Left renal pelvis (tissue), 4 donors: ENCODE data around the gene AKNA. TPM values are rescaled to one million over a fixed set of nuclear protein-coding genes. Genes with fewer than 3 reads are reported as not detected.

Source experiments
- DNase-seq, 4 donors: peaks; one replicate each; pipeline ENCODE4 v3.0.0-alpha.2; 2013; ENCODE audit warnings: low read depth in 4 of 4, low spot score in 3 of 4
- polyA plus RNA-seq, 4 donors: library from polyadenylated mRNA; unstranded; fragments of 120-200 nt; gene quantifications; one replicate each; pipeline ENCODE4 v1.2.1, GENCODE V29; 2013; ENCODE audit not compliant: insufficient read length in 4 of 4

The AKNA gene
- polyA plus RNA-seq, 4 donors: 10.8 to 15.7 (median 14.1) TPM

GRCh38 chr9:114376586-114377445, 11.0 kb downstream of the AKNA start:
- DNase-seq: no peak

- DNase-seq: no peak
These were observed 12.2 kb downstream of the AKNA start for GRCh38 chr9:114375386-114376175.

- DNase-seq: no peak
These were observed 12.8 kb downstream of the AKNA start for GRCh38 chr9:114374936-114375335.

GRCh38 chr9:114373960-114374730, 13.6 kb downstream of the AKNA start:
- DNase-seq: no peak

- no peak for DNase-seq
These were observed 14.8 kb downstream of the AKNA start for GRCh38 chr9:114372921-114373448.

- DNase-seq: no peak
These were observed 15.5 kb downstream of the AKNA start for GRCh38 chr9:114371973-114372917.

- no peak for DNase-seq
These were observed 16.3 kb downstream of the AKNA start for GRCh38 chr9:114371343-114371944.

GRCh38 chr9:114370968-114371320, 16.8 kb downstream of the AKNA start:
- no peak for DNase-seq

- DNase-seq: no peak
These were observed 17.4 kb downstream of the AKNA start for GRCh38 chr9:114370251-114370967.

- no peak for DNase-seq
These were observed 18.3 kb downstream of the AKNA start for GRCh38 chr9:114369216-114370130.

- no peak for DNase-seq
These were observed 19.8 kb downstream of the AKNA start for GRCh38 chr9:114367772-114368569.

GRCh38 chr9:114367366-114367765, 20.4 kb downstream of the AKNA start:
- no peak for DNase-seq

GRCh38 chr9:114366334-114367128, 21.3 kb downstream of the AKNA start:
- no peak for DNase-seq

- no peak for DNase-seq
These were observed 22.6 kb downstream of the AKNA start for GRCh38 chr9:114365194-114365593.

GRCh38 chr9:114364134-114365041, 23.4 kb downstream of the AKNA start:
- DNase-seq: no peak
